Parathyroid adenoma (tissue), 2 donors: ENCODE results near the gene LRRC23.
A peak's percentile ranks its signal among the peaks of the same experiment; 100 is the strongest.
"Not testable (repeated sequence)": the region's sequence is repeated elsewhere in the genome, so short reads cannot be mapped to it uniquely, and the experiment has no call there.

Source experiments
- H2AFZ ChIP-seq: fragments of 300-600 bp; sonication (generic); one replicate; pipeline ENCODE4 v1.7.0; 2017; ENCODE audit warnings: antibody characterized with exemption, mild to moderate bottlenecking
- H3K27ac ChIP-seq: fragments of 300-600 bp; sonication (generic); one replicate; pipeline ENCODE4 v1.7.0; 2017
- H3K27me3 ChIP-seq: fragments of 300-600 bp; sonication (generic); one replicate; pipeline ENCODE4 v1.7.0; 2017; ENCODE audit warnings: low read length; ENCODE audit not compliant: control insufficient read depth, insufficient read depth
- H3K36me3 ChIP-seq: fragments of 300-600 bp; sonication (generic); one replicate; pipeline ENCODE4 v1.7.0; 2017; ENCODE audit warnings: low read length; ENCODE audit not compliant: control insufficient read depth, insufficient read depth
- H3K4me1 ChIP-seq: fragments of 300-600 bp; sonication (generic); one replicate; pipeline ENCODE4 v1.7.0; 2017; ENCODE audit warnings: control low read depth
- H3K4me2 ChIP-seq: fragments of 300-600 bp; sonication (generic); one replicate; pipeline ENCODE4 v1.7.0; 2017; ENCODE audit warnings: low read length
- H3K4me3 ChIP-seq: fragments of 300-600 bp; sonication (generic); one replicate; pipeline ENCODE4 v1.7.0; 2017; ENCODE audit warnings: low read depth, low read length
- H3K79me2 ChIP-seq: fragments of 300-600 bp; sonication (generic); one replicate; pipeline ENCODE4 v1.7.0; 2017; ENCODE audit warnings: control low read depth
- H3K9ac ChIP-seq: fragments of 300-600 bp; sonication (generic); one replicate; pipeline ENCODE4 v1.7.0; 2017; ENCODE audit warnings: mild to moderate bottlenecking
- H3K9me3 ChIP-seq: fragments of 300-600 bp; sonication (generic); one replicate; pipeline ENCODE4 v1.7.0; 2017; ENCODE audit warnings: low read length; ENCODE audit not compliant: control insufficient read depth
- CTCF ChIP-seq: fragments of 300-600 bp; sonication (generic); IDR thresholded peaks from one replicate; pipeline ENCODE4 v1.7.0; 2017; ENCODE audit warnings: antibody characterized with exemption, mild to moderate bottlenecking
- donor health status: primary hyperparathyroidism.

Gene LRRC23

GRCh38 chr12:6869049-6870021 lies 35.3 kb upstream of the LRRC23 start:
- Histone ChIP-seq H3K4me3 (peak overlapping the region; percentile 29), H3K4me1 (peaks cover 27% of the 10 kb centered on the region)

DNA sequence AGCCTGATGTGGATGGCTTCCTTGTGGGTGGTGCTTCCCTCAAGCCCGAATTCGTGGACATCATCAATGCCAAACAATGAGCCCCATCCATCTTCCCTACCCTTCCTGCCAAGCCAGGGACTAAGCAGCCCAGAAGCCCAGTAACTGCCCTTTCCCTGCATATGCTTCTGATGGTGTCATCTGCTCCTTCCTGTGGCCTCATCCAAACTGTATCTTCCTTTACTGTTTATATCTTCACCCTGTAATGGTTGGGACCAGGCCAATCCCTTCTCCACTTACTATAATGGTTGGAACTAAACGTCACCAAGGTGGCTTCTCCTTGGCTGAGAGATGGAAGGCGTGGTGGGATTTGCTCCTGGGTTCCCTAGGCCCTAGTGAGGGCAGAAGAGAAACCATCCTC lies 34.3 kb upstream of the LRRC23 start:
- peaks cover 27% of the 10 kb centered on the region for H3K4me1 ChIP-seq
- not testable (repeated sequence) for H3K36me3 ChIP-seq, H3K27ac ChIP-seq, H3K4me3 ChIP-seq, H2AFZ ChIP-seq, H3K9ac ChIP-seq, H3K79me2 ChIP-seq, H3K27me3 ChIP-seq, H3K4me2 ChIP-seq, H3K9me3 ChIP-seq

More at GRCh38 chr12:6869049-6870021, 35.3 kb upstream of the LRRC23 start:
- no peak overlapping the region for H3K9ac ChIP-seq
- H3K79me2 ChIP-seq: no peaks in the 10 kb centered on the region
- no peaks in the 10 kb centered on the region for H3K27me3 ChIP-seq
- H3K4me2 ChIP-seq: peak overlapping the region; percentile 77
- no peaks in the 10 kb centered on the region for H3K36me3 ChIP-seq
- H3K9me3 ChIP-seq: no peaks in the 10 kb centered on the region
- no peak overlapping the region for H2AFZ ChIP-seq
- H3K27ac ChIP-seq: peak overlapping the region; percentile 45
- TF ChIP-seq CTCF: peak; percentile 94

DNA sequence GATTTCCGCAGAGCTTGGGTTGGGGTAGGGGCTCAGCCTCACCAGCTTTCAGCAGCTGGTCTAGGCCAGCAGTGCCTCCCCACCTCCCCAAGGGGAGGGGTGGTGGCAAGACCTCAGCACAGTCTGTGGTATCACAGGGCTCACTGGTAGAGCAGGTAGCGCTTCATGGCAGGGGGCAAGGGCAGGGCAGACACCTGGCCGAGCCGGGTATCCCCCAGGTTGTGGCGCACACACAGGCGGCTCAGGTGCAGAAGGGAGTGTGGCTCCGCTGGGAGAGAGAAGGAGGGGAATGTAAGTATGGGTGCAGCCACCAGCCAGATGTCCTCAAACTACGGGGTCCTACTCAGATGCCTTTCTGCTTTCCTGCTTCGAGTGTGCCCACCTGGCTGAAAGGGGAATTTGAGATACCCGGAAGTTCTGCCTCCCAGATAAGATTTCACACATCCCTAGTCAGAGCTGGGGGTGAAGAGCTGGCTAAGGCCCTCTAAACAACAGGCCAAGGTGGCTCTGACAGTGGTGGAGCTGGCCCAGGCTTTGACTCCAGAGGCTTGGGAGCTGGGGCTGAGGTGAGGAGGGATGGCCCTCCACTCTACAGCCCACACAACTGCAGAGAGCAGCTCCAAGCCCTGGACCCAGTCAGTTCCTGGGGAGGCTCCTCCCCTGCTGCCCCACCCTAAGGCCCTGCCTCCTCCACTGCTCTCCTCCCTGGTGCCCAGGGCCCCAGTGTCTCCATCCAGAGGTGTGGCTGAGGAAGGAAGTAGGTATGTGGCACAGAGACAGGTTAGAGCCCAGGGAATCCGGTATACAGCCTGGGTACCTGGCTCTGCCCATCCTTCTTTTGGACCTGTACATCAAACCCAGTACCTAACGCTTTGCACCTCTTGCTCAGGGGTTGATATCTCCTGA lies 33.3 kb upstream of the LRRC23 start:
- H3K79me2 ChIP-seq: no peaks in the 10 kb centered on the region
- no peaks in the 10 kb centered on the region for H3K36me3 ChIP-seq
- no peak for TF ChIP-seq CTCF
- peak overlapping the region; percentile 84 for H3K4me3 ChIP-seq
- H3K27ac ChIP-seq: no peak overlapping the region
- no peaks in the 10 kb centered on the region for H3K27me3 ChIP-seq
- H3K4me1 ChIP-seq: peaks cover 27% of the 10 kb centered on the region
- H3K4me2 ChIP-seq: peak overlapping the region; percentile 100
- H2AFZ ChIP-seq: no peak overlapping the region
- no peak overlapping the region for H3K9ac ChIP-seq
- no peaks in the 10 kb centered on the region for H3K9me3 ChIP-seq

GRCh38 chr12:6872073-6873048 lies 32.3 kb upstream of the LRRC23 start:
- Histone ChIP-seq H2AFZ (peak overlapping the region; percentile 86), H3K36me3 (no peaks in the 10 kb centered on the region), H3K4me2 (peak overlapping the region; percentile 100), H3K79me2 (no peaks in the 10 kb centered on the region), H3K27ac (peak overlapping the region; percentile 79), H3K9ac (peak overlapping the region; percentile 81), H3K27me3 (no peaks in the 10 kb centered on the region), H3K4me3 (peak overlapping the region; percentile 84), H3K4me1 (peaks cover 24% of the 10 kb centered on the region), H3K9me3 (no peaks in the 10 kb centered on the region)
- peak; percentile 97 for TF ChIP-seq CTCF
